ENCODE measurements around the gene KRABD2.
"Not testable (repeated sequence)": the region's sequence is repeated elsewhere in the genome, so short reads cannot be mapped to it uniquely, and the experiment has no call there.

The KRABD2 gene

DNA sequence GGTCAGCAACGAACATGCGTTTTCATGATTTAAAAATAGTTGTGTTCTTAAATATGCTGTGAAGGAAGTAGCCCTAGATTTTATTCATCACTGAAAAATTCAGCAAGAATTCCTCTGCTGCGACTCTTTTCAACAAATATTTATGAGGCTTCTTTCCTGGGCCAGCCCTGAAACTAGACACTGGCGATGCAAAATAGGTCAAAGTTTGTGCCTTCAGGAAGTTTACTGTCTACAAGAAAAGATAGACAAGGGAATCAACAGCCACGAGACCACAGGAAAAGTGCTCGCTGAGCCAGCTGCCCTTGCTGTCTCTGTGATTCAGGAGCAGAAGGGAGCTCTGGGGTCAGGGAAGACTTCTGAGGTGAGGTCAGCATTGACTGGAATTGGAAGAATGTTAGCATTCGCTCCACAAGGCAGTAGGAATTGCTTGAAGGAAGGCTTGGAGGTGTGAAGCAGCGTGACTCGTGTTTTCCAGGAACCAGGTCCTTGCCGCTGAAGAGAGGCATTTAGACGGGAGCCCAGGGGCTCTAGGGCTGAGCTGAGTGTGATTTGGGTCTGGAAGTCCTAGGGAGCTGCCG, 8.4 kb upstream of the KRABD2 start:
- Mint-ChIP-seq H3K9me3 (ENCODE audit: unreplicated experiment) (no peaks in the 10 kb centered on the region), H3K36me3 (ENCODE audit: unreplicated experiment) (peaks cover 21% of the 10 kb centered on the region), H3K4me1 (ENCODE audit: unreplicated experiment) (peaks cover 43% of the 10 kb centered on the region), H3K27ac (ENCODE audit: unreplicated experiment) (peak overlapping the region; percentile 94), H3K4me3 (ENCODE audit: unreplicated experiment) (peak overlapping the region; percentile 99), H3K27me3 (ENCODE audit: unreplicated experiment) (no peaks in the 10 kb centered on the region)
- TF ChIP-seq, protein P1, sequence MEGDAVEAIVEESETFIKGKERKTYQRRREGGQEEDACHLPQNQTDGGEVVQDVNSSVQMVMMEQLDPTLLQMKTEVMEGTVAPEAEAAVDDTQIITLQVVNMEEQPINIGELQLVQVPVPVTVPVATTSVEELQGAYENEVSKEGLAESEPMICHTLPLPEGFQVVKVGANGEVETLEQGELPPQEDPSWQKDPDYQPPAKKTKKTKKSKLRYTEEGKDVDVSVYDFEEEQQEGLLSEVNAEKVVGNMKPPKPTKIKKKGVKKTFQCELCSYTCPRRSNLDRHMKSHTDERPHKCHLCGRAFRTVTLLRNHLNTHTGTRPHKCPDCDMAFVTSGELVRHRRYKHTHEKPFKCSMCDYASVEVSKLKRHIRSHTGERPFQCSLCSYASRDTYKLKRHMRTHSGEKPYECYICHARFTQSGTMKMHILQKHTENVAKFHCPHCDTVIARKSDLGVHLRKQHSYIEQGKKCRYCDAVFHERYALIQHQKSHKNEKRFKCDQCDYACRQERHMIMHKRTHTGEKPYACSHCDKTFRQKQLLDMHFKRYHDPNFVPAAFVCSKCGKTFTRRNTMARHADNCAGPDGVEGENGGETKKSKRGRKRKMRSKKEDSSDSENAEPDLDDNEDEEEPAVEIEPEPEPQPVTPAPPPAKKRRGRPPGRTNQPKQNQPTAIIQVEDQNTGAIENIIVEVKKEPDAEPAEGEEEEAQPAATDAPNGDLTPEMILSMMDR (IDR thresholded peaks at IDR 0.05) = no peak
- no peak for DNase-seq (ENCODE audit: extremely low spot score, unreplicated experiment)

DNA sequence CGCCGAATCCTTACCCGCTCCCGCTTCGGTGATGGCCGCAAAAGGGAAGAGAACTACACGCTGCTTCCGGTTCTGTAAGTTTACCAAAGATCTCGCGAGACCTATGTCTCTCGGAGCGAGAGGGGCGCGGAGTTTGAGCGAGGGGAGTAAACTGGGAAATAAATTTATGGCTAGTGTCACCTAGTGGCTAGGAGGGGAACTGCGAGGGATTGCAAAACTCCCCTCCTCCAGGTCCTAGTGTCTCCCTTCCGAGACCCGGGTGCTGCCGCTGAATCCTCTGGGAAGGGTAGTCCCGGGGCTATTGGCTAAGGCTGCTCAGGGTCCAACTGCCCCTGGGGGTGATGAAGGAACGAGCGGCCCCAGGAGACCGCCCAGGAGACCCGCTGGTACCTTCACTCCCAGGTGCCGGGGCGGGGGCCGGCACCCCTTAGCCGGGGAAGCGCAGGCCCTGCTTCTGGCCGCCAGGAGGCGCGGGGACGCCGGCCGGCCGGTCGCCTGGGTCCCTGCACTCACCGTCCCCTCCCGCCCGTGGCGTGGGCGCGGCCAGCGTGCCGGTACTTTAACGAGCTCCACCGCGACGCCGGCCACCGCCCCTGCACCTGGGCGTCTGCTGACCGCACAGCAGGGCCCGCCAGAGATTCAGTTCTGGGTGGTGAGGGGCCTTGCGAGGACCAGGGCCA, 6.8 kb upstream of the KRABD2 start, which contains the start of gene RPL26:
TSS of gene RPL26 (minus strand) at position 51 of the 680 bp plus-strand sequence. CDS start 883 bp downstream, outside the sequence.
- Mint-ChIP-seq H3K27me3 (ENCODE audit: unreplicated experiment) (no peaks in the 10 kb centered on the region), H3K27ac (ENCODE audit: unreplicated experiment) (peak within 1 kb of the TSS; percentile 98), H3K4me1 (ENCODE audit: unreplicated experiment) (peaks cover 50% of the 10 kb centered on the region), H3K9me3 (ENCODE audit: unreplicated experiment) (no peaks in the 10 kb centered on the region), H3K4me3 (ENCODE audit: unreplicated experiment) (peak within 1 kb of the TSS; percentile 99), H3K36me3 (ENCODE audit: unreplicated experiment) (peaks cover 31% of the 10 kb centered on the region)
- TF ChIP-seq, protein P1 (IDR thresholded peaks at IDR 0.05) = peak; percentile 98
- peak; percentile 97 for DNase-seq (ENCODE audit: extremely low spot score, unreplicated experiment)

DNA sequence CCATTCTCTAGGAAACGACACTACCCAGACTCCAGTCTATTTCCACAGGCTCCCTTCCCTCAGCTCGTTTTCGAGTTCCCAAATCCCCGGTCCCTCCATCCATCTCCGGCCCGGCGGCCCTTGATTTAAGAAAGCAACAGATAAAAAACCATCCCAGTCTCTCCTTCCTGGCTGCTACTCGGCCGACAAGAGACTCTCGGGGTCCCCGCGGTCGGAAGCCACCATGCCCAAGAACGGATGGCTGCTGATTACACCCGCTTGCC, 6.3 kb upstream of the KRABD2 start:
- DNase-seq (ENCODE audit: extremely low spot score, unreplicated experiment) = no peak
- Mint-ChIP-seq H3K4me3 (ENCODE audit: unreplicated experiment) (peak overlapping the region; percentile 99), H3K36me3 (ENCODE audit: unreplicated experiment) (peaks cover 35% of the 10 kb centered on the region), H3K9me3 (ENCODE audit: unreplicated experiment) (no peaks in the 10 kb centered on the region), H3K27ac (ENCODE audit: unreplicated experiment) (peak overlapping the region; percentile 98), H3K27me3 (ENCODE audit: unreplicated experiment) (no peaks in the 10 kb centered on the region), H3K4me1 (ENCODE audit: unreplicated experiment) (peaks cover 50% of the 10 kb centered on the region)
- TF ChIP-seq, protein P1 (IDR thresholded peaks at IDR 0.05) = no peak

DNA sequence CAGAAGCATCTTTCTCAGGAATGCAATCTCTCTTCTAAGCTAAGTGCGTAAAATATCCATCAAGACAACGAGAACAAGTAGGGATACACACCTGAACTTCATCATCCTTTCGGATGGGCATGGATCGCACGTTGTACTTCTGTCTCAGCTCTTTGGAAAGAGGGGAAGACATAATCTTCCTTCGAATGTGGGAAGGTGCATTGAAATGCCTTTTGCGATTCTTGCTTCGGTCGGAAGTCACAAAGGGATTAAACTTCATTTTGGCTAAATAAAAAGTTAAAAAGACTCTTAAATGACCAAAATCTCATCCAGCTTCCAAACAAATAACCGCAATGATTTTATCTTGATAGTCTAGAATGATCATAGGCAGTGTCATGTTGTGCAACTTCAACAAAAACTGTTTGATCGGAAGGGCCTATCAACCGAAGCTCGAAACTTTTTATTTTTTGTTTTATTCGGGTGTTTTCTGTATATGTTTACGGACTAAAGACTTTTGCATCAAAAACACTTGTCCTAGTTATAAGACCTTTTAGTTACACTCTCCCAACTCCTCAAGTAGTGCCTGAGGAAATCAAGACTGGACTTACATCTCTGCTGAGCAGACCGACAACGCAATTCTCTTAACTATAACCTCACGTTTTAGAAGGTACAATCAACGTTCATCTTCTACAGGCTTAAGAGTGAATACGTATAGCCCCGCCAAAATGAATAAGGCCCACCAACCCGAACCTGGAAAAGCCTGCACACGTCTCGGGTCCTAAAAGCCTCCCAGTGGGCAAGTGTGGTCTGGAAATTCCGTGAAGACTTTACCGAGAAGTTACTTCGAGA, 5.8 kb upstream of the KRABD2 start:
- peak overlapping the region; percentile 98 for H3K27ac Mint-ChIP-seq (ENCODE audit: unreplicated experiment)
- no peak for DNase-seq (ENCODE audit: extremely low spot score, unreplicated experiment)
- H3K9me3 Mint-ChIP-seq (ENCODE audit: unreplicated experiment) = no peaks in the 10 kb centered on the region
- no peaks in the 10 kb centered on the region for H3K27me3 Mint-ChIP-seq (ENCODE audit: unreplicated experiment)
- TF ChIP-seq, protein P1 (IDR thresholded peaks at IDR 0.05) = no peak
- H3K36me3 Mint-ChIP-seq (ENCODE audit: unreplicated experiment) = peaks cover 39% of the 10 kb centered on the region
- peak overlapping the region; percentile 99 for H3K4me3 Mint-ChIP-seq (ENCODE audit: unreplicated experiment)
- peaks cover 53% of the 10 kb centered on the region for H3K4me1 Mint-ChIP-seq (ENCODE audit: unreplicated experiment)

DNA sequence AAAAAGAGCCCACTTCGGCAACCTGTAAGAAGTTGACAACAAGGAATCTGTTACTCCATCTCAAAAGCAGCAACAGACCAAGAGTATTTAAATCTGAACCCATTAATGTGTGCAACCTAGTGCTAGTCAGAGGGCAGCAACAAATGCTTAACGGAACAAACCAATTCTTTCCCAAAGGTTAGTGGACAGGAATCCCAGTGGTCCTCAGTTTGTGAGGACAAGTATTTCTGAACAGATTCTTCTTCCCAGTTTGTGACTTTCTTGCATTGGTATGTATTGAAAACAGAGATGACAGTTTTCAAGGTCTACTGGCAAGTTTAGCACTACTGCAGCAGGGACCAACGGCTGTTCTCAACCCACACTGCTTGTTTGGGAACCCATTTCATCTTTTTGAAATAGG, 3.5 kb upstream of the KRABD2 start:
- H3K27me3 Mint-ChIP-seq (ENCODE audit: unreplicated experiment) = no peaks in the 10 kb centered on the region
- peak overlapping the region; percentile 38 for H3K4me3 Mint-ChIP-seq (ENCODE audit: unreplicated experiment)
- no peak overlapping the region for H3K27ac Mint-ChIP-seq (ENCODE audit: unreplicated experiment)

DNA sequence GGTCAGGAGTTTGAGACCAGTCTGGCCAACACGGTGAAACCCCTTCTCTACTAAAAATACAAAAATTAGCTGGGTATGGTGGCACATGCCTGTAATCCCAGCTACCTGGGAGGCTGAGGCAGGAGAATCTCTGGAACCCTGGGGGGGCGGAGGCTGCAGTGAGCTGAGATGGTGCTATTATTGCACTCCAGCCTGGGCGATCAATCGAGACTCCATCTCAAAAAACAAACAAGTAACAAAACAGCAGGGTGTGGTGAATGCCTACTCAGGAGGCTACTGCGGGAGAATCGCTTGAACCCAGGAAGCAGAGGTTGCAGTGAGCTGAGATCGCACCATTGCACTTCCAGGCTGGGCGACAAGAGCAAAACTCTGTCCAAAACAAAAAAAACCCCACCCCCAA, 1.6 kb upstream of the KRABD2 start:
- H3K9me3 Mint-ChIP-seq (ENCODE audit: unreplicated experiment); H3K27me3 Mint-ChIP-seq (ENCODE audit: unreplicated experiment); H3K4me3 Mint-ChIP-seq (ENCODE audit: unreplicated experiment); DNase-seq (ENCODE audit: extremely low spot score, unreplicated experiment): not testable (repeated sequence)
- Mint-ChIP-seq H3K27ac (ENCODE audit: unreplicated experiment) (peak overlapping the region; percentile 2), H3K4me1 (ENCODE audit: unreplicated experiment) (peaks cover 53% of the 10 kb centered on the region), H3K36me3 (ENCODE audit: unreplicated experiment) (peaks cover 41% of the 10 kb centered on the region)

More for the DNA sequence above, 3.5 kb upstream of the KRABD2 start:
- H3K36me3 Mint-ChIP-seq (ENCODE audit: unreplicated experiment) = peaks cover 41% of the 10 kb centered on the region
- H3K4me1 Mint-ChIP-seq (ENCODE audit: unreplicated experiment) = peaks cover 62% of the 10 kb centered on the region
- TF ChIP-seq, protein P1 (IDR thresholded peaks at IDR 0.05) = no peak
- DNase-seq (ENCODE audit: extremely low spot score, unreplicated experiment) = no peak
- no peaks in the 10 kb centered on the region for H3K9me3 Mint-ChIP-seq (ENCODE audit: unreplicated experiment)
